ENCODE data around the gene GPR173. TPM values are rescaled to one million over a fixed set of nuclear protein-coding genes. Genes with fewer than 3 reads are reported as not detected.
A peak's percentile ranks its signal among the peaks of the same experiment; 100 is the strongest.

The GPR173 gene
- total RNA-seq, 2 experiments from 2014 or later: not detected

DNA sequence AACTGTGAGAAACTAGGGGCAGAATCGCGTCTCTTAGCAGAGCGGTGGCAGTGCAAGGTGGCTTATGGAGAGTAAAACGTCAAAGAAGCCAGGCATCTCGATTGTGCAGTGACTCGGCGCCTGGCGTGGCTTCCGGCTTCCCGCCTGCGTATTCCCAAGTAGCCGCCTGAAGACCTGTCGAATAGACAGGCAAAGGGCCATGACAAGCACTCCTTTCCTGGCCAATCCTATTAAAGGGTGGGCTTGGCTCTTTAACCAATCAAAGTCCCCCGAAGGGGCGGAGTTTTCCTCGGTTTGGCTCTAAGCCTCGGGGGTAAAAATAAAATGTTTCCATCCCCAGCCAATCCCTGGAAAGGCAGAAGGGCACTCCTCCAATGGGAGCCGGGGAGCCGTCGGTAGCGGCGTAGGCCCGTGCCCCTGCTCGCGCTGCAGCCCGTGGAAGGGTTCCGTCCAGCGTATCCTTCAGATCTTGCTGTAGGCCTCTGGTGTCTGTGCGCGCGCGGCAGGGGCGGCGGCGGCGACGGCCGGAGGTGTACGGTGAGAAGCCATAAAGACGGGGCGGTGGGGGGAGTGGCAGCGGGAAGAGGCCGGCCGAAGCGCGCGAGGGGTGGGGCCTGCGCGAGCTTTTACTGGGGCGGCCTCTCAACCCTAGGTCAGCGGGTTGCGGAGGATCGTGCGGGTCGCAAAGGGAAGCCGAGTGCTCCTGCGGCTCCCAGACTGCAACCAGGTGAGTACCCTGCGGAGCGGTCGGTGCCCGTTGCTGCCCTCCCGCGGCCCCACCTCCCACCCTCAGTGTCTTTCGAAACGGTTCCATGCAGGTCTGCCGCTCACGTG, 45.4 kb downstream of the GPR173 start, which contains the start of gene KANTR:
Gene KANTR (plus strand): TSS at position 395 of the 834 bp plus-strand sequence. CDS start 30,131 bp downstream, outside the sequence.
- CTCF ChIA-PET: no interaction called here
- ATAC-seq (peak; percentile 84), DNase-seq (peak; percentile 88)
- Mint-ChIP-seq H3K27ac (peak within 1 kb of the TSS; percentile 85), H3K4me3 (peak within 1 kb of the TSS; percentile 86), H3K36me3 (ENCODE audit: low read depth) (no peaks in the 10 kb centered on the region), H3K9me3 (ENCODE audit: insufficient read depth) (no peaks in the 10 kb centered on the region), H3K4me1 (ENCODE audit: low read depth) (peaks cover 22% of the 10 kb centered on the region), H3K27me3 (ENCODE audit: low read depth) (no peaks in the 10 kb centered on the region)
- POLR2A ChIA-PET: interaction anchor here (0.6 to 1.0 kb wide), 2 partner anchors 12 to 132 kb away, joined by 3 to 4 read pairs; partner anchors contain the start of gene TSPYL2

GRCh38 chrX:53094582-53094905, 46.0 kb downstream of the GPR173 start:
- Mint-ChIP-seq H3K4me1 (ENCODE audit: low read depth) (peaks cover 18% of the 10 kb centered on the region), H3K27me3 (ENCODE audit: low read depth) (no peaks in the 10 kb centered on the region), H3K36me3 (ENCODE audit: low read depth) (peaks cover 3% of the 10 kb centered on the region), H3K4me3 (peak overlapping the region; percentile 86), H3K27ac (peak overlapping the region; percentile 85), H3K9me3 (ENCODE audit: insufficient read depth) (no peaks in the 10 kb centered on the region)
- no peak for ATAC-seq
- POLR2A ChIA-PET: interaction anchor here (1.0 kb wide), 1 partner anchor 12 kb away, joined by 4 read pairs; the partner anchor contains the start of gene TSPYL2
- CTCF ChIA-PET: no interaction called here
- no peak for DNase-seq

- ATAC-seq (no peak), DNase-seq (no peak)
- no peaks in the 10 kb centered on the region for H3K27me3 Mint-ChIP-seq (ENCODE audit: low read depth)
- no peak overlapping the region for H3K27ac Mint-ChIP-seq
- peaks cover 4% of the 10 kb centered on the region for H3K36me3 Mint-ChIP-seq (ENCODE audit: low read depth)
- peaks cover 18% of the 10 kb centered on the region for H3K4me1 Mint-ChIP-seq (ENCODE audit: low read depth)
- POLR2A ChIA-PET: no interaction called here
- CTCF ChIA-PET: no interaction called here
- no peaks in the 10 kb centered on the region for H3K9me3 Mint-ChIP-seq (ENCODE audit: insufficient read depth)
- no peak overlapping the region for H3K4me3 Mint-ChIP-seq
Measured at GRCh38 chrX:53095796-53096195, 47.2 kb downstream of the GPR173 start.

DNA sequence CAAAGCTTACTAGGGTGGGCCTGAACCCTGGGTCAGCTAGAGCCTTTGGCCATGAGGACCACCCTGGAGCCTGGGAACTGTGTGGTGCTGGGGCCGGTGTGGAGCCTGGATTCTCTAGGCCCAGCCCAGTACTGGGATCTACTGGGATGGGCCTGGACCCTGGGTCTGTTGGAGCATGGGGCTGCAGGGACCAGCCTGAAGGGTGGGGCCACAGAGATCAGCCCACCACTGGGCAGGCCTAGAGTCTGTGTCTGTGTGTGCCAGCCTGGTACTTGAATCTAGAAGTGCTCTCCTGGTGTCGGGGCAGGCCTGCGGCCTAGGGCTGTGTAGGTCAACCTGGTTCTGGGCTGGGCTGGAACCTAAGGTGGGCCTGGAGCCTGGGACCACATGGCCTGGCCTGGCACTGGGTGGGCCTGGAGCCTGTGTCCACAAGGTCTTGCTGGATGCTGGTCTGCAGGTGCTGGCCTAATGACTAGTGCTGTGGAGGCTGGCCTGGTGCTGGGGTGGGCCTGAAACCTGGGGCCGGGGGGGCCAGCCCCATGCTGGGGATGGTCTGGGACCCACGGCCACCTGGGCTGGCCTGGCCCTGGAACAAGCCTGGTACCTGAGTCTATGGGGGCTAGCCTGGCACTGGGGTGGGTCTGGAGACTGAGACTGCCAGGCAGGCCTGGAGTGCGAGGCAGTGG, 66.4 kb downstream of the GPR173 start:
- Mint-ChIP-seq H3K9me3 (ENCODE audit: insufficient read depth) (no peaks in the 10 kb centered on the region), H3K4me3 (no peak overlapping the region), H3K27me3 (ENCODE audit: low read depth) (no peaks in the 10 kb centered on the region), H3K4me1 (ENCODE audit: low read depth) (peaks cover 4% of the 10 kb centered on the region), H3K36me3 (ENCODE audit: low read depth) (peaks cover 2% of the 10 kb centered on the region), H3K27ac (no peak overlapping the region)
- ATAC-seq: no peak
- ChIA-PET POLR2A (no interaction called here), CTCF (no interaction called here)
- DNase-seq: no peak

DNA sequence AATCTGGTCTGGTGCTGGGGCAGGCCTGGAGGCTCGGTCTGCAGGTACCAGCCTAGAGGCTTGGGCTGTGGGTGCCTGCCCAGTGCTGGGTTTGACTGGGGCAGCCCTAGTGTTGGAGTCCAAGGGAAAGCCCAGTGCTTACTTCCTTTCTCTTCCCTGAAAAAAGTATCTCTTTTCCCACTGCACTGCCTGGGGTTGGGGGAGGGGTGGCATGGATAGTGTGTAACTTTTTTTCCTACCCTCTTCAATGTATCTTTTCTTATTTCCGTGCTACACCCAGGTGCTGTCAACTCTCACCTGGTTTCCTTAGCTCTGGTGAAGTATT, 66.9 kb downstream of the GPR173 start:
- H3K36me3 Mint-ChIP-seq (ENCODE audit: low read depth): no peaks in the 10 kb centered on the region
- DNase-seq: no peak
- no peak overlapping the region for H3K4me3 Mint-ChIP-seq
- ChIA-PET POLR2A (no interaction called here), CTCF (no interaction called here)
- H3K27me3 Mint-ChIP-seq (ENCODE audit: low read depth): no peaks in the 10 kb centered on the region
- H3K4me1 Mint-ChIP-seq (ENCODE audit: low read depth): peaks cover 4% of the 10 kb centered on the region
- ATAC-seq: no peak
- no peaks in the 10 kb centered on the region for H3K9me3 Mint-ChIP-seq (ENCODE audit: insufficient read depth)
- H3K27ac Mint-ChIP-seq: no peak overlapping the region

DNA sequence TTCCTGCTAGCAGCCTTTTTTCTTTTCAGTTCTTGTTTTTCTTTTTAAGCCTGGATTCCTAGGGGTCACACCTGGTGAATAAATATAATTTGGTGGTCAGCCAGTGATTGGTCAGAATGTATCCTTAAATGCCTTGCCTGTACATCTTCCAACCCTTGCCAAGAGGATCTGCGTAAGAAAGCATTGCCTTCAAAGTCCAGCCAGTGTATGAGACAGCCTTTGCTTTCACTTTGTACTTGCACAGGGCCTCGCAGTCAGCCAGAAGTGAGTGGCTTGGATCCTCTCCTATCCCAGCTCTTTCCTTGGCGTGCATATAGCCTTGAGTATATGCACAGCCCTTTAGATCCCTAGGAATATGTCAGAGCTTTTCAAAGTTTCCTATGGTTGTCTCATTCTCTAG, 67.5 kb downstream of the GPR173 start:
- ChIA-PET POLR2A (no interaction called here), CTCF (no interaction called here)
- H3K4me3 Mint-ChIP-seq: no peak overlapping the region
- H3K27me3 Mint-ChIP-seq (ENCODE audit: low read depth): no peaks in the 10 kb centered on the region
- H3K36me3 Mint-ChIP-seq (ENCODE audit: low read depth): no peaks in the 10 kb centered on the region
- peaks cover 4% of the 10 kb centered on the region for H3K4me1 Mint-ChIP-seq (ENCODE audit: low read depth)
- no peak for DNase-seq
- no peaks in the 10 kb centered on the region for H3K9me3 Mint-ChIP-seq (ENCODE audit: insufficient read depth)
- no peak for ATAC-seq
- H3K27ac Mint-ChIP-seq: peak overlapping the region; percentile 58

- Mint-ChIP-seq H3K4me3 (no peak overlapping the region), H3K4me1 (ENCODE audit: low read depth) (peaks cover 15% of the 10 kb centered on the region), H3K27ac (no peak overlapping the region), H3K9me3 (ENCODE audit: insufficient read depth) (peaks cover 7% of the 10 kb centered on the region), H3K27me3 (ENCODE audit: low read depth) (no peaks in the 10 kb centered on the region), H3K36me3 (ENCODE audit: low read depth) (peaks cover 10% of the 10 kb centered on the region)
- POLR2A ChIA-PET: no interaction called here
- no peak for DNase-seq
- ATAC-seq: no peak
- CTCF ChIA-PET: no interaction called here
Measured at GRCh38 chrX:53122013-53122412, 73.4 kb downstream of the GPR173 start.

- POLR2A ChIA-PET: no interaction called here
- DNase-seq (no peak), ATAC-seq (no peak)
- peaks cover 10% of the 10 kb centered on the region for H3K36me3 Mint-ChIP-seq (ENCODE audit: low read depth)
- H3K27ac Mint-ChIP-seq: no peak overlapping the region
- no peaks in the 10 kb centered on the region for H3K27me3 Mint-ChIP-seq (ENCODE audit: low read depth)
- peaks cover 15% of the 10 kb centered on the region for H3K4me1 Mint-ChIP-seq (ENCODE audit: low read depth)
- H3K9me3 Mint-ChIP-seq (ENCODE audit: insufficient read depth): peaks cover 7% of the 10 kb centered on the region
- H3K4me3 Mint-ChIP-seq: no peak overlapping the region
- CTCF ChIA-PET: no interaction called here
Measured at GRCh38 chrX:53125506-53125905, 76.9 kb downstream of the GPR173 start.

DNA sequence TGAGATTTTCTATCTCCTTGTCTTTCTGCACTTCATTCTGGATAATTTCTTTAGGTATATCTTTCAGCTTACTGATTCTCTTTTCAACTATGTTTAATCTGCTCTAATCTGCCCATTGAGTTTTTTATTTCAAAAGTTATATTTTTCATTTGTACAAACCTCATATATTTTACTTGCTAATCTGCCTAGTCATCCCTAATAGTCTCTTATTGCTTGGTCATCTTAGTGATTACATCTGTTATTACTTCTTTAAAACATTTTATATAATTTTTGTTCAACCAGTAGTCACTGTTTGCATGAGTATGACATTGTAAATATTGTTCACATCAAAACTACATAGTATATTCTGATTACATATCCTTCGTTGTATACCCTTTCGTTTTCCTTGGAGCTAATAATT, 77.8 kb downstream of the GPR173 start:
- no peak for DNase-seq
- CTCF ChIA-PET: no interaction called here
- H3K27ac Mint-ChIP-seq: no peak overlapping the region
- H3K4me1 Mint-ChIP-seq (ENCODE audit: low read depth): peaks cover 18% of the 10 kb centered on the region
- no peak overlapping the region for H3K4me3 Mint-ChIP-seq
- no peaks in the 10 kb centered on the region for H3K27me3 Mint-ChIP-seq (ENCODE audit: low read depth)
- peaks cover 7% of the 10 kb centered on the region for H3K9me3 Mint-ChIP-seq (ENCODE audit: insufficient read depth)
- no peak for ATAC-seq
- POLR2A ChIA-PET: no interaction called here
- H3K36me3 Mint-ChIP-seq (ENCODE audit: low read depth): peaks cover 12% of the 10 kb centered on the region

GRCh38 chrX:53128097-53128749, 79.6 kb downstream of the GPR173 start:
- DNase-seq: no peak
- Mint-ChIP-seq H3K27me3 (ENCODE audit: low read depth) (no peaks in the 10 kb centered on the region), H3K4me3 (no peak overlapping the region), H3K36me3 (ENCODE audit: low read depth) (peaks cover 12% of the 10 kb centered on the region), H3K9me3 (ENCODE audit: insufficient read depth) (peaks cover 7% of the 10 kb centered on the region), H3K27ac (no peak overlapping the region), H3K4me1 (ENCODE audit: low read depth) (peaks cover 18% of the 10 kb centered on the region)
- ATAC-seq: no peak
- ChIA-PET POLR2A (no interaction called here), CTCF (no interaction called here)

Data from activated CD8-positive, alpha-beta T cell treated with anti-CD3 and anti-CD28 coated beads, Interleukin-2, amount 10 ng/mL, durations not matched to agents 7 days and 5 days (primary cell).